Bronchial epithelial cell (primary cell): ENCODE measurements around the gene PLD4. TPM values are rescaled to one million over a fixed set of nuclear protein-coding genes. Genes with fewer than 3 reads are reported as not detected.
"Not testable (repeated sequence)": the region's sequence is repeated elsewhere in the genome, so short reads cannot be mapped to it uniquely, and the experiment has no call there.

Source experiments
- DNase-seq: peaks from one replicate; pipeline ENCODE4 v3.0.0-alpha.2; 2010; ENCODE audit warnings: low read depth
- FAIRE-seq: peaks from 2 replicates; lab custom pipeline; 2011; peaks lifted over from hg19 to GRCh38; lab: Jason Lieb, UNC
- H3K27me3 ChIP-seq: 2 replicates; pipeline ENCODE4 v1.5.1; 2011; ENCODE audit warnings: low read length; ENCODE audit not compliant: control insufficient read depth, insufficient read depth
- H3K36me3 ChIP-seq: 2 replicates; pipeline ENCODE4 v1.5.1; 2011; ENCODE audit warnings: low read length; ENCODE audit not compliant: control insufficient read depth, insufficient read depth
- H3K4me3 ChIP-seq: 2 replicates; pipeline ENCODE4 v1.5.1; 2011; ENCODE audit warnings: mild to moderate bottlenecking, low read depth, low read length, control low read depth
- CTCF ChIP-seq: IDR thresholded peaks from 2 replicates; pipeline ENCODE4 v1.5.1; 2011; ENCODE audit warnings: mild to moderate bottlenecking, moderate library complexity, low read length, control low read depth, inconsistent platforms; ENCODE audit not compliant: insufficient read depth, severe bottlenecking
- total RNA-seq: library from RNA; depleted of rRNA; stranded (reverse); fragments of >200 nt; gene quantifications from 2 replicates; pipeline ENCODE4 v1.2.1, GENCODE V29; 2014

PLD4 gene
- total RNA-seq, 1 donor from 2014 or later = not detected

GRCh38 chr14:104900639-104901512 is 23.8 kb upstream of the PLD4 start:
- H3K27me3 ChIP-seq = no peaks in the 10 kb centered on the region
- peaks cover 1% of the 10 kb centered on the region for H3K36me3 ChIP-seq
- H3K4me3 ChIP-seq = no peak overlapping the region
- FAIRE-seq = no peak
- TF ChIP-seq CTCF = no peak
- no peak for DNase-seq

- H3K36me3 ChIP-seq = no peaks in the 10 kb centered on the region
- peak; percentile 79 for FAIRE-seq
- no peak for TF ChIP-seq CTCF
- DNase-seq = no peak
- no peaks in the 10 kb centered on the region for H3K27me3 ChIP-seq
- H3K4me3 ChIP-seq = no peak overlapping the region
Observed at GRCh38 chr14:104903990-104904389, 20.7 kb upstream of the PLD4 start.

- DNase-seq, H3K4me3 ChIP-seq, H3K36me3 ChIP-seq, FAIRE-seq, H3K27me3 ChIP-seq: not testable (repeated sequence)
Observed at GRCh38 chr14:104904650-104905578, 19.8 kb upstream of the PLD4 start.

GRCh38 chr14:104905579-104905933 is 19.1 kb upstream of the PLD4 start:
- H3K36me3 ChIP-seq, DNase-seq, H3K27me3 ChIP-seq, FAIRE-seq, H3K4me3 ChIP-seq: not testable (repeated sequence)

- no peak for DNase-seq
- no peak for TF ChIP-seq CTCF
- FAIRE-seq = no peak
- Histone ChIP-seq H3K36me3 (no peaks in the 10 kb centered on the region), H3K4me3 (no peak overlapping the region), H3K27me3 (no peaks in the 10 kb centered on the region)
Observed at GRCh38 chr14:104908303-104908702, 16.4 kb upstream of the PLD4 start.

GRCh38 chr14:104912053-104912452 is 12.6 kb upstream of the PLD4 start:
- Histone ChIP-seq H3K27me3 (no peaks in the 10 kb centered on the region), H3K36me3 (no peaks in the 10 kb centered on the region), H3K4me3 (no peak overlapping the region)
- no peak for FAIRE-seq
- DNase-seq = no peak
- no peak for TF ChIP-seq CTCF
